H1 (cell line): ENCODE results near the gene COTL1. TPM values are rescaled to one million over a fixed set of nuclear protein-coding genes. Genes with fewer than 3 reads are reported as not detected.

Experiments used
- ASH2L ChIP-seq: fragments of 200-600, 300-600 bp; sonication (generic); IDR thresholded peaks from one replicate; pipeline ENCODE4 v1.7.1; 2017; ENCODE audit warnings: low read length
- ATF3 ChIP-seq: IDR thresholded peaks from 2 replicates; pipeline ENCODE4 v1.6.1; 2011; ENCODE audit warnings: low read depth, mild to moderate bottlenecking, low read length; ENCODE audit not compliant: insufficient read depth
- BACH1 ChIP-seq: IDR thresholded peaks from 2 replicates; pipeline ENCODE4 v1.6.1; 2012; ENCODE audit warnings: low read length, improper control_type of control experiment
- BRCA1 ChIP-seq: IDR thresholded peaks from 2 replicates; pipeline ENCODE4 v1.6.1; 2012; ENCODE audit warnings: low read depth, low read length, improper control_type of control experiment
- CBX5 ChIP-seq: fragments of 300-800, 300-1000 bp; sonication (generic); IDR thresholded peaks from 2 replicates; pipeline ENCODE4 v1.7.1; 2016; ENCODE audit warnings: antibody characterized with exemption, low read length, low read depth
- CTBP2 ChIP-seq: IDR thresholded peaks from 2 replicates; pipeline ENCODE4 v1.7.0; 2011; ENCODE audit warnings: borderline replicate concordance, mild to moderate bottlenecking, moderate library complexity, mixed read lengths, low read length; ENCODE audit not compliant: insufficient read depth, insufficient read length
- JUN ChIP-seq: IDR thresholded peaks from 2 replicates; pipeline ENCODE4 v1.6.1; 2011; ENCODE audit warnings: low read depth, mild to moderate bottlenecking, improper control_type of control experiment, low read length
- JUND ChIP-seq: IDR thresholded peaks from 2 replicates; pipeline ENCODE4 v1.6.1; 2011; ENCODE audit warnings: mild to moderate bottlenecking, improper control_type of control experiment, low read length
- KDM1A ChIP-seq: fragments of 200-600, 300-600 bp; sonication (generic); IDR thresholded peaks from 2 replicates; pipeline ENCODE4 v1.7.1; 2016; ENCODE audit warnings: mild to moderate bottlenecking, low read length, borderline replicate concordance
- KDM4A ChIP-seq: IDR thresholded peaks from one replicate; pipeline ENCODE4 v1.7.1; 2012; ENCODE audit warnings: low read depth, mild to moderate bottlenecking, moderate library complexity, low read length, inconsistent platforms; ENCODE audit not compliant: severe bottlenecking
- MAFK ChIP-seq: IDR thresholded peaks from 2 replicates; pipeline ENCODE4 v1.6.1; 2012; ENCODE audit warnings: low read depth, mild to moderate bottlenecking, improper control_type of control experiment, low read length
- NANOG ChIP-seq: IDR thresholded peaks from 2 replicates; pipeline ENCODE4 v1.6.1; 2011; ENCODE audit warnings: low read length, low read depth, mild to moderate bottlenecking, inconsistent platforms; ENCODE audit not compliant: insufficient read depth, poor library complexity, severe bottlenecking
- RAD21 ChIP-seq, 2 experiments: IDR thresholded peaks in 1 of 2; conservative IDR thresholded peaks in 1 of 2; 2 replicates each; pipeline ENCODE4 v1.6.1; 2011; ENCODE audit warnings: low read depth in 2 of 2, low read length in 2 of 2, improper control_type of control experiment in 1 of 2, inconsistent platforms in 1 of 2, mild to moderate bottlenecking in 1 of 2, moderate library complexity in 1 of 2
- RBBP5 ChIP-seq: IDR thresholded peaks from 2 replicates; pipeline ENCODE4 v1.7.1; 2012; ENCODE audit warnings: low read depth, mild to moderate bottlenecking, inconsistent platforms, low read length, moderate library complexity, borderline replicate concordance
- SAP30 ChIP-seq: fragments of 300-600 bp; sonication (generic); IDR thresholded peaks from 2 replicates; pipeline ENCODE4 v1.7.1; 2012; ENCODE audit warnings: low read length, moderate library complexity, mild to moderate bottlenecking, inconsistent platforms; ENCODE audit not compliant: insufficient read depth, insufficient replicate concordance
- SIN3A ChIP-seq, 2 experiments: IDR thresholded peaks in 1 of 2; conservative IDR thresholded peaks in 1 of 2; 2 replicates each; pipeline ENCODE4 v1.6.1; 2011 to 2012; ENCODE audit warnings: low read length in 2 of 2, improper control_type of control experiment in 1 of 2, low read depth in 1 of 2, mild to moderate bottlenecking in 1 of 2
- SP2 ChIP-seq: IDR thresholded peaks from 2 replicates; pipeline ENCODE4 v1.6.1; 2012; ENCODE audit warnings: mild to moderate bottlenecking, low read length, inconsistent platforms
- SRF ChIP-seq: IDR thresholded peaks from 2 replicates; pipeline ENCODE4 v1.6.1; 2011; ENCODE audit warnings: mild to moderate bottlenecking, low read depth, low read length, moderate library complexity
- TAF1 ChIP-seq: IDR thresholded peaks from 2 replicates; pipeline ENCODE4 v1.6.1; 2011; ENCODE audit warnings: mild to moderate bottlenecking, low read depth, low read length
- TCF12 ChIP-seq: IDR thresholded peaks from 2 replicates; pipeline ENCODE4 v1.6.1; 2011; ENCODE audit warnings: low read depth, mild to moderate bottlenecking, low read length
- polyA plus RNA-seq, 7 experiments: library from polyadenylated mRNA; depleted of rRNA in 3 of 7; stranded (reverse) in 5 of 7; unstranded in 2 of 7; fragments of >200 nt in 5 of 7; fragments of 200-250 nt in 2 of 7; gene quantifications; 1 replicate in 5 of 7; 2 replicates in 1 of 7; 4 replicates in 1 of 7; pipeline versions ENCODE4 v1.2.1 to v1.2.3, GENCODE V29; 2011 to 2013; ENCODE audit warnings: missing spikeins in 2 of 7, mixed read lengths in 2 of 7
- total RNA-seq: library from RNA; stranded (reverse); fragmentation: NEBNext Ultra II Directional; extraction: Animal tissue kit (Norgen Biotek cat#: 25700); gene quantifications from 2 replicates; pipeline ENCODE4 v1.2.1, GENCODE V29; 2021

The COTL1 gene
- total and polyA plus RNA-seq, 2 of the 8 experiments (the other 6 are each of a cell fraction or from before 2014, with no cell fraction given): 59.2 to 183 TPM

- TF ChIP-seq CTBP2 (no peak), JUND (no peak), BACH1 (peak; percentile 41), BRCA1 (no peak), ASH2L (no peak), RBBP5 (0 out of 2 replicates have a peak, but pooled peaks have one; percentile 91), RAD21 (IDR thresholded peaks at IDR 0.05 in 1 of 2, conservative IDR thresholded peaks at IDR 0.05 in 1 of 2; ENCODE audit: low read depth in 2 of 2, low read length in 2 of 2) (no peak), CBX5 (no peak), MAFK (no peak), SP2 (peak; percentile 25; the same call in 1 of the 2 replicates), TAF1 (peak; percentile 54), SIN3A (conservative IDR thresholded peaks at IDR 0.05 in 1 of 2, IDR thresholded peaks at IDR 0.05 in 1 of 2; ENCODE audit: low read depth in 1 of 2, low read length in 2 of 2) (peak in 1 of 2 experiments; percentile 12; a peak in 1 of 4 replicates), SAP30 (no peak), KDM4A (peak; percentile 84), NANOG (no peak), JUN (no peak), SRF (no peak), ATF3 (no peak), KDM1A (peak; percentile 74; the same call in 1 of the 2 replicates), TCF12 (no peak)
Measured at GRCh38 chr16:84617791-84618580, at the start of gene COTL1 (continued).
